Ishikawa (cell line): Measurements from ENCODE around the gene RAB8A.

Experiments used
- CEBPB ChIP-seq: IDR thresholded peaks from 2 replicates; pipeline ENCODE4 v1.6.1; 2012
- CREB1 ChIP-seq: IDR thresholded peaks from 2 replicates; pipeline ENCODE4 v1.6.1; 2012; ENCODE audit warnings: low read depth
- EP300 ChIP-seq: IDR thresholded peaks from 2 replicates; pipeline ENCODE4 v1.6.1; 2012; ENCODE audit warnings: borderline replicate concordance
- FOXM1 ChIP-seq: IDR thresholded peaks from 2 replicates; pipeline ENCODE4 v1.6.1; 2012; ENCODE audit warnings: low read depth, borderline replicate concordance
- NFIC ChIP-seq: IDR thresholded peaks from 2 replicates; pipeline ENCODE4 v1.6.1; 2012
- RAD21 ChIP-seq: IDR thresholded peaks from 2 replicates; pipeline ENCODE4 v1.6.1; 2012; ENCODE audit warnings: low read depth
- TAF1 ChIP-seq: IDR thresholded peaks from 2 replicates; pipeline ENCODE4 v1.6.1; 2012; ENCODE audit warnings: low read depth, mild to moderate bottlenecking
- YY1 ChIP-seq: IDR thresholded peaks from 2 replicates; pipeline ENCODE4 v1.6.1; 2012; ENCODE audit warnings: low read depth
- TF ChIP-seq, protein P1 (sequence below): IDR thresholded peaks from 2 replicates; pipeline ENCODE4 v1.6.1; 2012

DNA sequence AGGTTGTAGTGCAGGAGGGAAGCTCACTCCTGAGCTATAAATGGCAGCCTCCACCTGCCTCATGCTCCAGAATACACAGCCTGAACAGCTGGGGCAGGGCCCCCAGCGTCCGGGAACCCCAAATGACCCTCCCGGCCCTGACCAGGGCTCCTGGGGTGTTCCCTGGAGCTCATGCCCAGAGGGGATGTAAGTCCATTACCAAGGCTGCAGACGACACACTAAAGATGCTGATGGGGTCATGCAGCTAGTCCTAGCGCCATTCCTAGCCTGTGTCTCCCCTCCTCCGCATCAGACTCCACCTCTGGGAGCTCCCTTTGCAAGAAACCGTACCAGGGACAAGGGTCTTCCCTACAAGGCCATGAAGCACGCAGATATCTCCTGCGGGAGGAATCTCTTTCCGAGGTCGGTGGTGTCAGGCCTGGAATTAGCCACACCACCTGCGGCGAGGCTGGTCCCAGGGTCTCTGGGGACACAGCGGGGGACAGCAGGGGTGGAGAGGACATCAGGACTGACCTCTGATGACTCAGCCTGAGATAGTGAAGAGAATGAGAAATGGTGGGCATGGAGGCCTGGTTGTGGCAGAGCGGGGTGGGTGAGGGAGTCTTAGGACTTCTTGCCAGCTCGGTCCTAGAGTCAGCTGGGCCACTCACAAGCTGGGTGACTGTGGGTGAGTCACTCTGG is 47.3 kb upstream of the RAB8A start:
- TF ChIP-seq YY1 (no peak), RAD21 (no peak), EP300 (no peak), FOXM1 (no peak), NFIC (no peak), CEBPB (no peak), CREB1 (no peak), TAF1 (no peak)
- TF ChIP-seq, protein P1, sequence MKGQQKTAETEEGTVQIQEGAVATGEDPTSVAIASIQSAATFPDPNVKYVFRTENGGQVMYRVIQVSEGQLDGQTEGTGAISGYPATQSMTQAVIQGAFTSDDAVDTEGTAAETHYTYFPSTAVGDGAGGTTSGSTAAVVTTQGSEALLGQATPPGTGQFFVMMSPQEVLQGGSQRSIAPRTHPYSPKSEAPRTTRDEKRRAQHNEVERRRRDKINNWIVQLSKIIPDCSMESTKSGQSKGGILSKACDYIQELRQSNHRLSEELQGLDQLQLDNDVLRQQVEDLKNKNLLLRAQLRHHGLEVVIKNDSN: no peak
